HK-2 (cell line): ENCODE data around the gene GALNT17.

Source experiments
- DNase-seq: peaks from one replicate; pipeline ENCODE4 v3.0.0-alpha.2; 2018; ENCODE audit not compliant: unreplicated experiment

GALNT17 gene

GRCh38 chr7:71393661-71394060, 261.7 kb downstream of the GALNT17 start:
- DNase-seq = no peak

- no peak for DNase-seq
Measured at GRCh38 chr7:71402684-71403083, 270.7 kb downstream of the GALNT17 start.

GRCh38 chr7:71403202-71403946, 271.4 kb downstream of the GALNT17 start:
- DNase-seq = no peak

GRCh38 chr7:71404726-71405345, 272.9 kb downstream of the GALNT17 start:
- DNase-seq = no peak

- no peak for DNase-seq
Measured at GRCh38 chr7:71408271-71408670, 276.3 kb downstream of the GALNT17 start.

- no peak for DNase-seq
Measured at GRCh38 chr7:71409550-71410157, 277.7 kb downstream of the GALNT17 start.

- no peak for DNase-seq
Measured at GRCh38 chr7:71411475-71411874, 279.5 kb downstream of the GALNT17 start.

GRCh38 chr7:71414490-71414889, 282.5 kb downstream of the GALNT17 start:
- DNase-seq = no peak

- no peak for DNase-seq
Measured at GRCh38 chr7:71419546-71420337, 287.8 kb downstream of the GALNT17 start.

- DNase-seq = no peak
Measured at GRCh38 chr7:71422104-71422503, 290.2 kb downstream of the GALNT17 start.

- DNase-seq = no peak
Measured at GRCh38 chr7:71424166-71425035, 292.5 kb downstream of the GALNT17 start.

GRCh38 chr7:71429083-71429482, 297.1 kb downstream of the GALNT17 start:
- no peak for DNase-seq

GRCh38 chr7:71430246-71430645, 298.3 kb downstream of the GALNT17 start:
- DNase-seq = no peak

- no peak for DNase-seq
Measured at GRCh38 chr7:71439321-71439720, 307.4 kb downstream of the GALNT17 start.

- DNase-seq = no peak
Measured at GRCh38 chr7:71442492-71443190, 310.7 kb downstream of the GALNT17 start.

- DNase-seq = no peak
Measured at GRCh38 chr7:71443191-71443530, 311.2 kb downstream of the GALNT17 start.

- no peak for DNase-seq
Measured at GRCh38 chr7:71444130-71444529, 312.2 kb downstream of the GALNT17 start.

GRCh38 chr7:71453630-71454029, 321.7 kb downstream of the GALNT17 start:
- DNase-seq = no peak

- no peak for DNase-seq
Measured at GRCh38 chr7:71454981-71455380, 323.0 kb downstream of the GALNT17 start.

- DNase-seq = no peak
Measured at GRCh38 chr7:71457021-71457420, 325.1 kb downstream of the GALNT17 start.
